Right cardiac atrium (tissue), 5 donors: Measurements from ENCODE around the gene PRRT1B. TPM values are rescaled to one million over a fixed set of nuclear protein-coding genes. Genes with fewer than 3 reads are reported as not detected.

Experiments
- ATAC-seq, 2 donors: fragments of 200-7000 bp; cut with Tn5 transposase; one replicate each; pipeline versions ENCODE4 v1.8.0 to v1.9.1; 2020; ENCODE audit warnings: moderate library complexity in 2 of 2, mild to moderate bottlenecking in 1 of 2
- DNase-seq, 3 donors: peaks; one replicate each; pipeline ENCODE4 v3.0.0-alpha.2; 2020
- H3K27ac ChIP-seq: one replicate; pipeline ENCODE4 v1.5.1; 2013; ENCODE audit warnings: mild to moderate bottlenecking, low read length, control low read depth, moderate library complexity
- H3K27me3 ChIP-seq: one replicate; pipeline ENCODE4 v1.6.1; 2013; ENCODE audit not compliant: control insufficient read depth, insufficient read depth
- H3K4me1 ChIP-seq: one replicate; pipeline ENCODE4 v1.6.1; 2013; ENCODE audit warnings: low read length; ENCODE audit not compliant: control insufficient read depth, insufficient read depth
- H3K4me3 ChIP-seq: one replicate; pipeline ENCODE4 v1.5.1; 2013; ENCODE audit warnings: low read length, control low read depth
- H3K9me3 ChIP-seq: one replicate; pipeline ENCODE4 v1.6.1; 2013; ENCODE audit warnings: low read length; ENCODE audit not compliant: control insufficient read depth
- WGBS: extraction: QIAGEN DNeasy Blood & Tissue Kit; methylation state at CpG from one replicate; pipeline ENCODE4 v1.1.7; 2013; 5-methylcytosine and 5-hydroxymethylcytosine counted together
- intact Hi-C, 4 donors: fragments of 100-400 bp; cut with DNase I; formaldehyde crosslinking; loops; one replicate each; pipeline versions ENCODE4 v1.11.0 to v1.14.0; 2022 to 2023
- long read RNA-seq, 4 donors: library from polyadenylated mRNA; unstranded; transcript quantifications; one replicate each; pipeline ENCODE4 v2.0.0, GENCODE V29; 2020 to 2021
- polyA plus RNA-seq: library from polyadenylated mRNA; stranded (reverse); fragments of 200-250 nt; gene quantifications from one replicate; pipeline ENCODE4 v1.2.3, GENCODE V29; 2013
- total RNA-seq, 4 donors: library from RNA; stranded (reverse); fragmentation: NEBNext Ultra II Directional; extraction: Animal tissue kit (Norgen Biotek cat#: 25700); gene quantifications; one replicate each; pipeline ENCODE4 v1.2.1, GENCODE V29; 2021
- donor health status: healthy with polysubstance abuse.
- donor health status: DM: no; HTN: yes; CAD: no.
- donor health status: DM: no; HTN: no; CAD: no.
- donor health status: DM: no; HTN: yes; CAD: no; lungs with severe emphysema.
- donor health status: DM: yes; HTN: yes; CAD: no.

The PRRT1B gene
- not detected for total RNA-seq
- polyA plus RNA-seq = not detected
- long read RNA-seq, donor 1 = 0 reads
- long read RNA-seq, donor 2 = 0 reads
- long read RNA-seq, donor 3 = 0 reads
- long read RNA-seq, donor 4 = 0 reads

DNA sequence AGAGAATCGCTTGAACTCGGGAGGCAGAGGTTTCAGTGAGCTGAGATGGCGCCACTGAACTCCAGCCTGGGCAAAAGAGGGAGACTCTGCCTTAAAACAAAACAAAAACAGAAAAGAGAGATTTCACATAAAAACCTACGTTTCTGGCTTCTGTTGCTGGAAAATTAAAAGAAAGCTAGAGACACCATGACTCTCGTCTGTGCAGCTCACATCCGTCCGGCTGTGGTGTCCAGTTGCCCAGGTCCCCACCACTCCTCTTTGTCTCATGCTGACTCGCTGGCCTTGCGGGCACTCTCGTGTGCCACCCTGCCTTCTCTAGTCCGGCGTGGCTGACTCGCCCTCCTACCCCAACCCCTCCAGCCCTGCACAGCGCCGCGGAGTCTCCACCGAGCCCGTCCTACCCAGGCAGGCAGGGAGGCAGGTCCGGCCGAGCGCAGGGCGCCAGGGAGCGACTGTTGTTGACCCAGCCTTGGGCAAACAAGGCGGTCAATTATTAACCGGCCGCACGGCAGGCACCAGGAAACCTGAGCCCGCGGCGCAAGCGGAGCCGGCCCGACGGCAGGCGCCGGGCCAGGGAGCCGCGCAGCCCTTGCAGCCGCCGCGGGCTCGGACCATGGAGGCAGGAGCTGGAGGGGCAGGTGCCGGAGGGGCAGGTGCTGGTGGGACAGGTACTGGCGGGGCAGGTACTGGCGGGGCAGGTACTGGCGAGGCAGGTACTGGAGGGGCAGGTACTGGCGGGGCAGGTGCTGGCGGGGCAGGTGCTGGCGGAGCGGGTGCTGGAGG, at the start of gene PRRT1B:
TSS of gene PRRT1B (plus strand) at position 521 of the 783 bp plus-strand sequence. CDS start at position 614, 93 bp downstream.
- Histone ChIP-seq H3K9me3 (peaks cover 2% of the 10 kb centered on the region), H3K27me3 (no peaks in the 10 kb centered on the region), H3K27ac (no peak within 1 kb of the TSS), H3K4me1 (no peaks in the 10 kb centered on the region), H3K4me3 (peak within 1 kb of the TSS; percentile 13)
- intact Hi-C loops = no loop called here
- DNase-seq (no peak), ATAC-seq (peak; percentile 49 to 64)
- WGBS = 22% methylated on average over 50 of the region's 50 CpGs

DNA sequence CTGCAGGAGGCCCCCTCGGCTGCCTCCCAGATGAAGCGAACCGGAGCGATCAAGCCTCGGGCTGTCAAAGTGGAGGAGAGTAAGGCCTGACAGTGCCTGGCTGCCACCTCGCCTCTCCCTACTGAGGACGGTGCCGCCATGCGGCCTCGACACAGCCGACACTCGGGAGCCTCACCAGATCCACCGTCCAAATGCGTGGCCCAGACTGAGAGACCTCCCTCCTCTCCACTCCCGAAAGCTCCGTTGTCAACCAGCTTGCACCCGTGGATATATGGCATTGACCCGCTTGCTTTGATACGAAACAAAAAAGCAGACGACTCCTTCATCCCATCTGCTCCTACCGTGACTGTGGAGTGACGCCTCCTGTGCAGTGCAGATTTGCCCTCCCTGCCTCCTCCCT, 49.5 kb upstream of the PRRT1B start:
- Histone ChIP-seq H3K9me3 (no peaks in the 10 kb centered on the region), H3K4me3 (no peak overlapping the region), H3K27me3 (no peaks in the 10 kb centered on the region), H3K27ac (no peak overlapping the region), H3K4me1 (no peaks in the 10 kb centered on the region)
- DNase-seq (peak in 1 of 3 donors; percentile 57), ATAC-seq (peak in 1 of 2 donors; percentile 8)
- intact Hi-C loops = no loop called here
- WGBS = 86% methylated on average over 22 of the region's 22 CpGs

DNA sequence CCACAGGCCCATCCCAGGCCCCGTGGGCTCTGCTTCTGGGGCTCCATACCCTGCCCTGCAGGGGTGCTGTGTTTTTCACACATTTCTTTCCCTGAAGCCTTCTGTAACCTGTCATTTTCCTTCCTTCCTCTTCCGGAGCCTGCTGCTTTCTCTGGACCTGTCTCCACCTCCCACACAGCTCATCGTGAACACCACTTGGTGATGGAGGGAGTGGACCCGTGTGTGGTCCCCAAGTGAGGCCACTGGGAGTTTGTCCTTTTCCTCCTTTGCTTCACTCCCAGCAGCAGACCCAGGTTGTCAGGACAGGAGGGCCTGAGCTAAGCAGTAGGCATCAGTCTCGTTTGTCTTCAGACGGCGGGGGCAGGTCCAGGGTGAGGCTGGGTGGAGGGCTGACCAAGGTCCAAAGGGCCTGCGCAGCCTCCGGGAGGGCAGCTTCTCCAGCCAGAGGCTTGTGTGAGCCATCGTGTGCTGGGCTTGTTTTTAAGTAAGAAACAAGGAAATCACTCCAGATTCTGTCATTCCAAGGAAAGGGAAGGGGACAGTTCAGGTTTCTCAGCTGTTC, 48.4 kb upstream of the PRRT1B start:
- Histone ChIP-seq H3K4me3 (no peak overlapping the region), H3K4me1 (peaks cover 1% of the 10 kb centered on the region), H3K27me3 (no peaks in the 10 kb centered on the region), H3K27ac (no peak overlapping the region), H3K9me3 (no peaks in the 10 kb centered on the region)
- ATAC-seq = no peak
- intact Hi-C loops = no loop called here
- WGBS = 76% methylated on average over 10 of the region's 10 CpGs
- peak in 1 of 3 donors; percentile 20 for DNase-seq

DNA sequence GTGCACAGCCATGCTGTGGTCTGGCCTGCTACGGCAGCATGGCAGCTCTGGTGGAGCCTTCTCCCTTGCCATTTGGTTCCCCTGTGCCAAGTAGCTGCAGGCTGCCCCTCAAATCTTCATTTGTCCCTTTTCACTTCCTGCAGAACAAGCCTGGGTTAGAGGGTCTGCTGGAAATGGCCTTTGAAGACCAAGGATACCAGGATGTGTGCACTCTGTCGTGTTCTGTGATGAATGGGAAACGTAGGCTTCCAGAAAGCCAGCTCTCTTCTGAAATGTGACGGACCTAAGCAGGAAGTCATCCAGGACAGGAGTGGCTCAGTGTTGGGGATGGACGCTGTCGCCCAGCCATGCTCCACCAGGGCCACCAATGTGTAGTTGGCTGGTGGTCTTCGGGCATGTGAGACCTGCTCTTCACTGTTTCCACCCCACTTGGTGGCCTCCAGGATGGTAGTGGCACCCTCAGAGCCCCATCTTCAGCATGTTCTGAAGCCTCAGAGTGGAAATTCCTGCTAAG, 46.0 kb upstream of the PRRT1B start:
- WGBS = 72% methylated on average over 7 of the region's 7 CpGs
- H3K4me1 ChIP-seq = peaks cover 3% of the 10 kb centered on the region
- H3K27me3 ChIP-seq = no peaks in the 10 kb centered on the region
- ATAC-seq (no peak), DNase-seq (peak in 1 of 3 donors; percentile 18)
- H3K4me3 ChIP-seq = no peak overlapping the region
- no peak overlapping the region for H3K27ac ChIP-seq
- intact Hi-C loops = no loop called here
- no peaks in the 10 kb centered on the region for H3K9me3 ChIP-seq

DNA sequence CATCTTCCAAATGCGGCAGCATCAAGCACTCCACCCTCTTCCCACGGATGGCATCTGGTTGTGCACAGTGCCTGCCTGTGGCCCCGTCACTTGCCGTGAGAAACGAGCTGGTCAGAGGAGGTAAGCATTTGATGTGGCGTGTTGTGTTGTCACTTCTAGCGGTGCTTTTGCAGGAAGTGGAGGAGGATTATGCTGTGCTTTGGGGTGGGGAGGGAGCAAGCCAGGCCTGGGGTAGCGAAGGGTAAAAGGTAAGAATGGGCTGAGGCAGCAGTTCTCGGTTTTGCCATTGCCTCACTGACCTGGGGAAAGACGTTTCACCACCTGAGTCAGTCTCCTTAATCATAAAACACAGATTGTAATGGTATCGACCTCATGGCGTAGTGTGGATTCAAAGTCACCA, 44.9 kb upstream of the PRRT1B start:
- Histone ChIP-seq H3K27me3 (no peaks in the 10 kb centered on the region), H3K9me3 (no peaks in the 10 kb centered on the region), H3K4me3 (no peak overlapping the region), H3K4me1 (peaks cover 3% of the 10 kb centered on the region), H3K27ac (no peak overlapping the region)
- intact Hi-C loops = no loop called here
- ATAC-seq (no peak), DNase-seq (peak in 1 of 3 donors; percentile 26)
- 71% methylated on average over 12 of the region's 12 CpGs for WGBS

DNA sequence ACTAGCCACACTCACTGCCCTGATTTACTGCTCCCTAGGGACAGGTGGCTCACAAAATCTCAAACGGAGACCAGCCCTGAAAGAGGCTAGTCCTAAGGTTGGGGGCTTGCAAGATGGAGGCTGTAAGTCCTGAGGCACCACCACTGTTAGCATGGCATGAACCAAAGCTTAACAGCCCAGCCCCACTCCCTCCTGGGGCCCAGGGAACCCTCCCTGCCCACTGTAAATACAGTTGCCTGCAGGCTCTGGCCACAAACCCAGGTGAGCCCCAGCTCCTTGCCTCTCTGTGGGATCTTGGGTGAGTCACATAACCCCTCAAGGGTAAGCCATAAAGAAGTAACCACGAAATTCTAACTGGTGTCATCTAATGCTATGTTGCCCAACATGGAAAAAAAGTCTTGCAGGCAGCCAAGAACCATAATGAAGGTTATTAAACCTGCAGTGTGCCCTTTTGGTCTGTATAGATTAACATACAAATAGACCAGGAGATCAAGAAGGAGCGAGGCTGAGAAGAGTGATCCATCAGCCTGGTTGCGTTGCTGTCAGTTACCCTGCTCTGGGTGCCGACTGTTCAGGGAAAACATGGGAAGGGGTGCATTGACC, 44.3 kb upstream of the PRRT1B start:
- Histone ChIP-seq H3K9me3 (no peaks in the 10 kb centered on the region), H3K4me1 (peaks cover 3% of the 10 kb centered on the region), H3K4me3 (no peak overlapping the region), H3K27me3 (no peaks in the 10 kb centered on the region), H3K27ac (no peak overlapping the region)
- WGBS = 64% methylated on average over 5 of the region's 5 CpGs
- DNase-seq (peak in 1 of 3 donors; percentile 4), ATAC-seq (no peak)
- intact Hi-C loops = no loop called here

DNA sequence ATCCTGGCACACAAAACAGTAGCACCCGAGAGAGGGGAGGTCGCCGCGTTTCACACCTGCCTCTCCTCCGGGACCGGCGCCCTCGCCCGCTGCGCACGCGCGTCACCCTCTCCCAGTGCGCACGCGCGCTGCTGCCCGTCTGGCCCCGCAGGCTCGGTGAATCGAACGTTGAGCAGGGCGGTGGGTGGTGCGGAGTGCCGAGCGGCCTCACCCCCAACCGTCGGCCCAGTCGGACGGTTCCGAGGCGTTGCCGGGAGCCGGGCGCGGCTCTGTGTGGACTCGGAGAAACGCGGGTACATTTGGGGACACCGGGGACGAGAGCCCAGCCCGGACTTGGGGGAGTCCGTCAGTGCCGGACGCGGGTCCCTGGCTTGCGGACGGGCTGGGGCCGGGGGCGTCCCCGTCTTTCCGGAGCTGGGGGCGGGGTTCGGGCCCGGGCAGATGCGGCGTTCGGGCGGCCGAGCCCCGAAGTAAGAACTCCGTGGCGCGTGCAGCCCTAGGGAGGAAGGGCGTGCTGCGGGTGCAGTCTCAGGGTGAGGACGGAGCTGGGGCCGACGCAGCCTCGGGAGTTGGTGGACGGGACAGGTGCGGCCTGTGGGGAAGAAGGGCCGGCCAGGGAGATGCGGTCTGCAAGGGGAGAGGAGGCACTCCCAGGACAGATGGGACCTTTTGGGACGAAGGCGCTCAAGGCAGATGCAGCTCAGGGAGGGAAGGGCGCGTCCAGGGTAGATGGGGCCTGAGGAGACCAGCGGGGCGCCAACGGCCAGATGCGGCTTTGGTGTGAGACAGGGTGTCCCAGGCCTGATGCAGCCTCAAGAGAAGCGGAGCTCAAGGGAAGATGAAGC, 42.3 kb upstream of the PRRT1B start, which contains the start of gene POMT1:
TSS of gene POMT1 (plus strand) at position 138 of the 845 bp plus-strand sequence. CDS start 1,301 bp downstream, outside the sequence.
- Histone ChIP-seq H3K4me1 (peaks cover 3% of the 10 kb centered on the region), H3K9me3 (no peaks in the 10 kb centered on the region), H3K4me3 (peak within 1 kb of the TSS; percentile 75), H3K27me3 (no peaks in the 10 kb centered on the region), H3K27ac (peak within 1 kb of the TSS; percentile 1)
- intact Hi-C loops = no loop called here
- under 1% methylated on average over 83 of the region's 83 CpGs for WGBS
- DNase-seq = peak; percentile 91 to 96 (median 95)
- peak; percentile 95 for ATAC-seq

GRCh38 chr9:131503626-131504465, 41.5 kb upstream of the PRRT1B start:
- peak in 1 of 3 donors; percentile 52 for DNase-seq
- intact Hi-C loops = no loop called here
- Histone ChIP-seq H3K9me3 (no peaks in the 10 kb centered on the region), H3K27ac (no peak overlapping the region), H3K4me1 (peaks cover 3% of the 10 kb centered on the region), H3K4me3 (peak overlapping the region; percentile 75), H3K27me3 (no peaks in the 10 kb centered on the region)
- peak in 1 of 2 donors; percentile 8 for ATAC-seq
- 26% methylated on average over 32 of the region's 32 CpGs for WGBS

DNA sequence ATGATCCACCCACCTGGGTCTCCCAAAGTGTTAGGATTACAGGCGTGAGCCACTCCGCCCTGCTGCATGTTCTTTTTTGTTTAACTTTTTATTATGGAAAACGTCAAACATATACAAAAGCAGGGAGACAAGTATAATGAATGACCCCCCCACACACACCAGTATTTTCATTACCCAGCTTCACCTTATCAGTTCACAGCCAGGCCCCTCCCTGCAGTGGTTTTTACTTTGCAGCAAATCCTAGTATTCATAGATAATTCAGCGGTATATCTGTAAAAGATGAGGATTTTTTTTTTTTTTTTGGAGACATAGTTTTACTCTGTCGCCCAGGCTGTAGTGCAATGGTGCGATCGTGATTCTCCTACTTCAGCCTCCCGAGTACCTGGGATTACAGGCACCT, 40.3 kb upstream of the PRRT1B start:
- Histone ChIP-seq H3K4me1 (peaks cover 3% of the 10 kb centered on the region), H3K9me3 (no peaks in the 10 kb centered on the region), H3K27ac (no peak overlapping the region), H3K4me3 (no peak overlapping the region), H3K27me3 (no peaks in the 10 kb centered on the region)
- no peak for DNase-seq
- ATAC-seq = no peak
- intact Hi-C loops = no loop called here
- 93% methylated on average over 8 of the region's 8 CpGs for WGBS
